OCI-LY3 (cell line): Measurements from ENCODE around the gene PEBP1.

Experiments
- CTCF ChIP-seq: fragments of 200-600, 300-600 bp; sonication (generic); IDR thresholded peaks from 2 replicates; pipeline ENCODE4 v1.5.1; 2014; ENCODE audit warnings: antibody characterized with exemption, low read length, low read depth
- EZH2phosphoT487 ChIP-seq: fragments of 200-600 bp; shearing (Covaris generic); IDR thresholded peaks from 2 replicates; pipeline ENCODE4 v1.6.1; 2018; ENCODE audit warnings: antibody characterized with exemption, mixed run types, low read depth

- TF ChIP-seq CTCF (no peak), EZH2phosphoT487 (no peak)
Observed at GRCh38 chr12:118135788-118136558, at the start of gene PEBP1.
